Measurements from ENCODE around the gene MEIOB. TPM values are rescaled to one million over a fixed set of nuclear protein-coding genes. Genes with fewer than 3 reads are reported as not detected.

The MEIOB gene
- total RNA-seq, 1 experiment from 2014 or later = 1.4 TPM

- TF ChIP-seq, protein P1, sequence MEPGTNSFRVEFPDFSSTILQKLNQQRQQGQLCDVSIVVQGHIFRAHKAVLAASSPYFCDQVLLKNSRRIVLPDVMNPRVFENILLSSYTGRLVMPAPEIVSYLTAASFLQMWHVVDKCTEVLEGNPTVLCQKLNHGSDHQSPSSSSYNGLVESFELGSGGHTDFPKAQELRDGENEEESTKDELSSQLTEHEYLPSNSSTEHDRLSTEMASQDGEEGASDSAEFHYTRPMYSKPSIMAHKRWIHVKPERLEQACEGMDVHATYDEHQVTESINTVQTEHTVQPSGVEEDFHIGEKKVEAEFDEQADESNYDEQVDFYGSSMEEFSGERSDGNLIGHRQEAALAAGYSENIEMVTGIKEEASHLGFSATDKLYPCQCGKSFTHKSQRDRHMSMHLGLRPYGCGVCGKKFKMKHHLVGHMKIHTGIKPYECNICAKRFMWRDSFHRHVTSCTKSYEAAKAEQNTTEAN (CRISPR knock-in tag; IDR thresholded peaks at IDR 0.05) = no peak
- TF ChIP-seq MAX (CRISPR knock-in tag; IDR thresholded peaks at IDR 0.05) = no peak
- TF ChIP-seq, protein P2, sequence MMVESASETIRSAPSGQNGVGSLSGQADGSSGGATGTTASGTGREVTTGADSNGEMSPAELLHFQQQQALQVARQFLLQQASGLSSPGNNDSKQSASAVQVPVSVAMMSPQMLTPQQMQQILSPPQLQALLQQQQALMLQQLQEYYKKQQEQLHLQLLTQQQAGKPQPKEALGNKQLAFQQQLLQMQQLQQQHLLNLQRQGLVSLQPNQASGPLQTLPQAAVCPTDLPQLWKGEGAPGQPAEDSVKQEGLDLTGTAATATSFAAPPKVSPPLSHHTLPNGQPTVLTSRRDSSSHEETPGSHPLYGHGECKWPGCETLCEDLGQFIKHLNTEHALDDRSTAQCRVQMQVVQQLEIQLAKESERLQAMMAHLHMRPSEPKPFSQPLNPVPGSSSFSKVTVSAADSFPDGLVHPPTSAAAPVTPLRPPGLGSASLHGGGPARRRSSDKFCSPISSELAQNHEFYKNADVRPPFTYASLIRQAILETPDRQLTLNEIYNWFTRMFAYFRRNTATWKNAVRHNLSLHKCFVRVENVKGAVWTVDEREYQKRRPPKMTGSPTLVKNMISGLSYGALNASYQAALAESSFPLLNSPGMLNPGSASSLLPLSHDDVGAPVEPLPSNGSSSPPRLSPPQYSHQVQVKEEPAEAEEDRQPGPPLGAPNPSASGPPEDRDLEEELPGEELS (CRISPR knock-in tag; IDR thresholded peaks at IDR 0.05) = no peak
Measured at GRCh38 chr16:1810106-1810505, 61.9 kb downstream of the MEIOB start (continued).

- Mint-ChIP-seq H3K36me3 (peaks cover 14% of the 10 kb centered on the region), H3K27ac (no peak overlapping the region), H3K27me3 (ENCODE audit: low read depth) (no peaks in the 10 kb centered on the region; the same call in 1 of the 2 replicates), H3K9me3 (peaks cover 4% of the 10 kb centered on the region; the same call in 1 of the 2 replicates), H3K4me1 (no peaks in the 10 kb centered on the region), H3K4me3 (no peak overlapping the region)
- ATAC-seq (peak; percentile 98), DNase-seq (ENCODE audit: low spot score) (peak; percentile 83)
- CTCF ChIA-PET = interaction anchor here (0.9 kb wide), 1 partner anchor 86 kb away, joined by 3 read pairs; no protein-coding TSS in a partner anchor
- TF ChIP-seq ZNF396 (CRISPR knock-in tag; IDR thresholded peaks at IDR 0.05; ENCODE audit: borderline replicate concordance) = no peak
- TF ChIP-seq, protein P3, sequence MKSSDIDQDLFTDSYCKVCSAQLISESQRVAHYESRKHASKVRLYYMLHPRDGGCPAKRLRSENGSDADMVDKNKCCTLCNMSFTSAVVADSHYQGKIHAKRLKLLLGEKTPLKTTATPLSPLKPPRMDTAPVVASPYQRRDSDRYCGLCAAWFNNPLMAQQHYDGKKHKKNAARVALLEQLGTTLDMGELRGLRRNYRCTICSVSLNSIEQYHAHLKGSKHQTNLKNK (CRISPR knock-in tag; IDR thresholded peaks at IDR 0.05) = no peak
- TF ChIP-seq CREB1 (CRISPR knock-in tag; IDR thresholded peaks at IDR 0.05) = no peak
- TF ChIP-seq MAX (CRISPR knock-in tag; IDR thresholded peaks at IDR 0.05) = peak; percentile 51; the same call in 1 of the 2 replicates
- TF ChIP-seq SP1 (CRISPR knock-in tag; conservative IDR thresholded peaks at IDR 0.05) = 0 out of 2 replicates have a peak, but pooled peaks have one; percentile 41
- TF ChIP-seq TP53 (CRISPR knock-in tag; IDR thresholded peaks at IDR 0.05) = no peak
- TF ChIP-seq SMAD3 (CRISPR knock-in tag; IDR thresholded peaks at IDR 0.05; ENCODE audit: borderline replicate concordance) = no peak
- POLR2A ChIA-PET = no interaction called here
Measured at GRCh38 chr16:1809281-1809801, 62.6 kb downstream of the MEIOB start.

DNA sequence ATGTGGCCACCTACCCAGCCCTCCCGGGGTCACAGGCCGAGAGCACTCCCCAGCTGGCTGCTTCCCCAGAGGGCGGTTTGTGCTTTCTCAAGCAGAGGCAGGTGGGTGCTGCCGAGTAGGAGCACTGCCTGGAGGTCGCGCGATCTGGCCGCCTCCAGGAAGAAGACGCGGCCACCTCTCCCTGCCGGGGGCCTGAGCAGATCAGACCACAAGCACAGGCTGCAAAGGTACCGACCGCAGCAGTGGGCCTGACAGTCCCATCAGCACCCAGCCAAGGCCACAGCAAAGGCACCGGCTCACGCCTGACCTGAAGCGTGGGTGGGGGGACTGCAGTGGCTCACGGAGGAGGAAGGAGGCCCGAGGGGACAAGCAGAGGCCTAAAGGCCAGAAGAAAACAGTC, 63.3 kb downstream of the MEIOB start:
- Mint-ChIP-seq H3K4me3 (no peak overlapping the region), H3K9me3 (peaks cover 7% of the 10 kb centered on the region; the same call in 1 of the 2 replicates), H3K36me3 (peaks cover 14% of the 10 kb centered on the region), H3K27me3 (ENCODE audit: low read depth) (no peaks in the 10 kb centered on the region; the same call in 1 of the 2 replicates), H3K27ac (no peak overlapping the region), H3K4me1 (no peaks in the 10 kb centered on the region)
- ChIA-PET CTCF (no interaction called here), POLR2A (no interaction called here)
- no peak for DNase-seq (ENCODE audit: low spot score)
- no peak for ATAC-seq
- TF ChIP-seq, protein P2 (CRISPR knock-in tag; IDR thresholded peaks at IDR 0.05) = no peak
- TF ChIP-seq MLX (CRISPR knock-in tag; IDR thresholded peaks at IDR 0.05) (no peak), E2F1 (CRISPR knock-in tag; IDR thresholded peaks at IDR 0.05) (no peak), CREB1 (CRISPR knock-in tag; IDR thresholded peaks at IDR 0.05) (no peak), ATF1 (CRISPR knock-in tag; IDR thresholded peaks at IDR 0.05) (no peak), FOXK1 (CRISPR knock-in tag; IDR thresholded peaks at IDR 0.05) (no peak), SMAD4 (CRISPR knock-in tag; IDR thresholded peaks at IDR 0.05) (no peak), ETV6 (CRISPR knock-in tag; IDR thresholded peaks at IDR 0.05) (no peak), ZNF263 (CRISPR knock-in tag; IDR thresholded peaks at IDR 0.05; ENCODE audit: low read depth) (no peak), ZNF671 (CRISPR knock-in tag; IDR thresholded peaks at IDR 0.05) (no peak), TP53 (CRISPR knock-in tag; IDR thresholded peaks at IDR 0.05) (no peak)
- TF ChIP-seq, protein P1 (CRISPR knock-in tag; IDR thresholded peaks at IDR 0.05) = no peak
- TF ChIP-seq, protein P4, sequence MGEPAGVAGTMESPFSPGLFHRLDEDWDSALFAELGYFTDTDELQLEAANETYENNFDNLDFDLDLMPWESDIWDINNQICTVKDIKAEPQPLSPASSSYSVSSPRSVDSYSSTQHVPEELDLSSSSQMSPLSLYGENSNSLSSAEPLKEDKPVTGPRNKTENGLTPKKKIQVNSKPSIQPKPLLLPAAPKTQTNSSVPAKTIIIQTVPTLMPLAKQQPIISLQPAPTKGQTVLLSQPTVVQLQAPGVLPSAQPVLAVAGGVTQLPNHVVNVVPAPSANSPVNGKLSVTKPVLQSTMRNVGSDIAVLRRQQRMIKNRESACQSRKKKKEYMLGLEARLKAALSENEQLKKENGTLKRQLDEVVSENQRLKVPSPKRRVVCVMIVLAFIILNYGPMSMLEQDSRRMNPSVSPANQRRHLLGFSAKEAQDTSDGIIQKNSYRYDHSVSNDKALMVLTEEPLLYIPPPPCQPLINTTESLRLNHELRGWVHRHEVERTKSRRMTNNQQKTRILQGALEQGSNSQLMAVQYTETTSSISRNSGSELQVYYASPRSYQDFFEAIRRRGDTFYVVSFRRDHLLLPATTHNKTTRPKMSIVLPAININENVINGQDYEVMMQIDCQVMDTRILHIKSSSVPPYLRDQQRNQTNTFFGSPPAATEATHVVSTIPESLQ (CRISPR knock-in tag; IDR thresholded peaks at IDR 0.05) = no peak
